Measurements from ENCODE around the gene BTBD9.

BTBD9 gene

GRCh38 chr6:38171997-38172738 is 467.6 kb downstream of the BTBD9 start:
- TF ChIP-seq, protein P1, sequence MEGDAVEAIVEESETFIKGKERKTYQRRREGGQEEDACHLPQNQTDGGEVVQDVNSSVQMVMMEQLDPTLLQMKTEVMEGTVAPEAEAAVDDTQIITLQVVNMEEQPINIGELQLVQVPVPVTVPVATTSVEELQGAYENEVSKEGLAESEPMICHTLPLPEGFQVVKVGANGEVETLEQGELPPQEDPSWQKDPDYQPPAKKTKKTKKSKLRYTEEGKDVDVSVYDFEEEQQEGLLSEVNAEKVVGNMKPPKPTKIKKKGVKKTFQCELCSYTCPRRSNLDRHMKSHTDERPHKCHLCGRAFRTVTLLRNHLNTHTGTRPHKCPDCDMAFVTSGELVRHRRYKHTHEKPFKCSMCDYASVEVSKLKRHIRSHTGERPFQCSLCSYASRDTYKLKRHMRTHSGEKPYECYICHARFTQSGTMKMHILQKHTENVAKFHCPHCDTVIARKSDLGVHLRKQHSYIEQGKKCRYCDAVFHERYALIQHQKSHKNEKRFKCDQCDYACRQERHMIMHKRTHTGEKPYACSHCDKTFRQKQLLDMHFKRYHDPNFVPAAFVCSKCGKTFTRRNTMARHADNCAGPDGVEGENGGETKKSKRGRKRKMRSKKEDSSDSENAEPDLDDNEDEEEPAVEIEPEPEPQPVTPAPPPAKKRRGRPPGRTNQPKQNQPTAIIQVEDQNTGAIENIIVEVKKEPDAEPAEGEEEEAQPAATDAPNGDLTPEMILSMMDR (IDR thresholded peaks at IDR 0.05; ENCODE audit: insufficient read depth, missing control alignments) = no peak
- no peak for DNase-seq (ENCODE audit: insufficient read length, low spot score)
- FAIRE-seq = no peak

GRCh38 chr6:38170666-38171355 is 468.9 kb downstream of the BTBD9 start:
- DNase-seq (ENCODE audit: insufficient read length, low spot score) = no peak
- TF ChIP-seq, protein P1 (IDR thresholded peaks at IDR 0.05; ENCODE audit: insufficient read depth, missing control alignments) = no peak
- no peak for FAIRE-seq

- no peak for FAIRE-seq
- no peak for DNase-seq (ENCODE audit: insufficient read length, low spot score)
- TF ChIP-seq, protein P1 (IDR thresholded peaks at IDR 0.05; ENCODE audit: insufficient read depth, missing control alignments) = no peak
Measured at GRCh38 chr6:38169977-38170526, 469.7 kb downstream of the BTBD9 start.

DNA sequence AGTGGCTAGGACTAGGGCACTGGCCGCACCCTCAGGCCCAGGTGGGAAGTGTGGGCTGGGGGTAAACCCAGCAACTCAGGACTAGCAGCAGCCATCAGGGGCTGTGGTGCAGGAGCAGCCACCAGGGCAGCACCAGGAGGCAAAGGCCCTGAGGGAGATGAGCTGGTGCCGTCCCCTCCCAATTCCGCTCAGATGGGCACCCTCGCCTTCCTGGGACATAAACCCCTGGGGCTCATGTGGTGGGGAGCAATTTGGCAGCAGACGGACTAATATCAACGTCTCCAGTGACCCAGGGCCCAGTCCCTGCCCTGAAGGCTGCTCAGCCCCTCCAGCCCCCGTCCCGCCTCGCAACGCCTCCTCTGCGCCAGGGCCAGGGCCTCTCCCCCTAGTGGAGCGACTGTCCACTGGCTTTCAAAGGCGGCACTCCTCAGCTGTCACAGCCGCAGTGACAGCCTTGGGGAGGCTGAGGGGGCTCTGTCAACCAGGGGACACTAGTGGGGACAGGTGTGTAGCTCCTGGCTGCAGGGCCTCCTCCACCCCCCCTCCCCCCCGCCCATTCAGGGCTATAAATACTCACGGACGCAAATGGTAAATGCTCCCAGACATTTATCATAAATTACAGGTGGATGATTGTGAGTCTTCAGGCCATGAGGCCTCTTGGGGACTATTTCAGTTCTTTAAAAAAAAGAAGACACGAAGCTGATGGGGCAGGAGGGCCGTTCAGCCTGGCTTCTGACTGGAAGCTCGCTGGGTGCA is 470.3 kb downstream of the BTBD9 start:
- TF ChIP-seq, protein P1 (IDR thresholded peaks at IDR 0.05; ENCODE audit: insufficient read depth, missing control alignments) = no peak
- DNase-seq (ENCODE audit: insufficient read length, low spot score) (no peak), FAIRE-seq (no peak)

GRCh38 chr6:38168699-38169098 is 471.0 kb downstream of the BTBD9 start:
- no peak for FAIRE-seq
- no peak for DNase-seq (ENCODE audit: insufficient read length, low spot score)
- TF ChIP-seq, protein P1 (IDR thresholded peaks at IDR 0.05; ENCODE audit: insufficient read depth, missing control alignments) = no peak

- TF ChIP-seq, protein P1 (IDR thresholded peaks at IDR 0.05; ENCODE audit: insufficient read depth, missing control alignments) = no peak
- DNase-seq (ENCODE audit: insufficient read length, low spot score) (no peak), FAIRE-seq (no peak)
Measured at GRCh38 chr6:38168126-38168525, 471.6 kb downstream of the BTBD9 start.
